ENCODE measurements around the gene MAP3K20. TPM values are rescaled to one million over a fixed set of nuclear protein-coding genes. Genes with fewer than 3 reads are reported as not detected.
"Not testable (repeated sequence)": the region's sequence is repeated elsewhere in the genome, so short reads cannot be mapped to it uniquely, and the experiment has no call there.

The MAP3K20 gene
- polyA plus RNA-seq, 1 of the 3 experiments (the other 2 are of a cell fraction): 8.5 TPM

- Histone ChIP-seq H3K27ac (ENCODE audit: low read depth in 2 of 2, low read length in 1 of 2) (no peak overlapping the region), H3K4me1 (ENCODE audit: control insufficient read depth in 1 of 2, insufficient read depth in 2 of 2, low read depth in 1 of 2, low read length in 1 of 2) (no peaks in the 10 kb centered on the region; a peak in 1 of 4 replicates), H3K9ac (no peak overlapping the region), H3K9me2 (no peaks in the 10 kb centered on the region), H3K27me3 (ENCODE audit: insufficient read depth) (no peaks in the 10 kb centered on the region), H4K20me1 (ENCODE audit: insufficient read depth) (no peaks in the 10 kb centered on the region), H3K4me3 (ENCODE audit: low read depth in 2 of 2, low read length in 1 of 2) (no peak overlapping the region), H3K4me2 (no peak overlapping the region), H3F3A (replicated peaks; ENCODE audit: insufficient read depth) (no peaks in the 10 kb centered on the region), H2AFZ (ENCODE audit: low read depth) (no peak overlapping the region), H3K36me3 (replicated peaks in 1 of 2; ENCODE audit: control insufficient read depth in 1 of 2, insufficient read depth in 2 of 2, low read length in 1 of 2) (peaks cover 4 to 6% of the 10 kb centered on the region in 2 experiments), H3K9me3 (no peaks in the 10 kb centered on the region), H3K79me2 (ENCODE audit: insufficient read depth) (no peaks in the 10 kb centered on the region)
- ChIA-PET POLR2A (no interaction called here), CTCF (interaction anchor here (0.8 kb wide), 1 partner anchor 44 kb away, joined by 3 read pairs; no protein-coding TSS in a partner anchor)
- DNase-seq: no peak
- TF ChIP-seq TCF12 (IDR thresholded peaks at IDR 0.05) (no peak), YY1 (IDR thresholded peaks at IDR 0.05; ENCODE audit: low read depth) (no peak), GATA2 (CRISPR knock-in tag; IDR thresholded peaks at IDR 0.05) (no peak), FOXJ3 (CRISPR knock-in tag; IDR thresholded peaks at IDR 0.05) (no peak), NRF1 (IDR thresholded peaks at IDR 0.05; ENCODE audit: low read depth, low read length) (no peak)
- TF ChIP-seq, protein P1, sequence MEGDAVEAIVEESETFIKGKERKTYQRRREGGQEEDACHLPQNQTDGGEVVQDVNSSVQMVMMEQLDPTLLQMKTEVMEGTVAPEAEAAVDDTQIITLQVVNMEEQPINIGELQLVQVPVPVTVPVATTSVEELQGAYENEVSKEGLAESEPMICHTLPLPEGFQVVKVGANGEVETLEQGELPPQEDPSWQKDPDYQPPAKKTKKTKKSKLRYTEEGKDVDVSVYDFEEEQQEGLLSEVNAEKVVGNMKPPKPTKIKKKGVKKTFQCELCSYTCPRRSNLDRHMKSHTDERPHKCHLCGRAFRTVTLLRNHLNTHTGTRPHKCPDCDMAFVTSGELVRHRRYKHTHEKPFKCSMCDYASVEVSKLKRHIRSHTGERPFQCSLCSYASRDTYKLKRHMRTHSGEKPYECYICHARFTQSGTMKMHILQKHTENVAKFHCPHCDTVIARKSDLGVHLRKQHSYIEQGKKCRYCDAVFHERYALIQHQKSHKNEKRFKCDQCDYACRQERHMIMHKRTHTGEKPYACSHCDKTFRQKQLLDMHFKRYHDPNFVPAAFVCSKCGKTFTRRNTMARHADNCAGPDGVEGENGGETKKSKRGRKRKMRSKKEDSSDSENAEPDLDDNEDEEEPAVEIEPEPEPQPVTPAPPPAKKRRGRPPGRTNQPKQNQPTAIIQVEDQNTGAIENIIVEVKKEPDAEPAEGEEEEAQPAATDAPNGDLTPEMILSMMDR (IDR thresholded peaks at IDR 0.05): no peak
- TF ChIP-seq, protein P2, sequence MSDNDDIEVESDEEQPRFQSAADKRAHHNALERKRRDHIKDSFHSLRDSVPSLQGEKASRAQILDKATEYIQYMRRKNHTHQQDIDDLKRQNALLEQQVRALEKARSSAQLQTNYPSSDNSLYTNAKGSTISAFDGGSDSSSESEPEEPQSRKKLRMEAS (IDR thresholded peaks at IDR 0.05; ENCODE audit: low read depth): no peak
- WGBS (ENCODE audit: low lambda C conversion rate): 97% methylated on average over 1 of the region's 1 CpG
Measured at GRCh38 chr2:173254659-173255058, 179.0 kb downstream of the MAP3K20 start.

- no peak for TF ChIP-seq FOSL2 (IDR thresholded peaks at IDR 0.05; ENCODE audit: borderline replicate concordance, low read depth)
- TF ChIP-seq MXI1 (IDR thresholded peaks at IDR 0.05; ENCODE audit: low read depth, low read length): no peak
- no peaks in the 10 kb centered on the region for H3K27me3 ChIP-seq (ENCODE audit: insufficient read depth)
- peaks cover 4 to 10% of the 10 kb centered on the region in 2 experiments for H3K36me3 ChIP-seq (replicated peaks in 1 of 2; ENCODE audit: control insufficient read depth in 1 of 2, insufficient read depth in 2 of 2, low read length in 1 of 2)
- no peaks in the 10 kb centered on the region for H3K4me1 ChIP-seq (ENCODE audit: control insufficient read depth in 1 of 2, insufficient read depth in 2 of 2, low read depth in 1 of 2, low read length in 1 of 2)
- no peak overlapping the region for H3K27ac ChIP-seq (ENCODE audit: low read depth in 2 of 2, low read length in 1 of 2)
- H4K20me1 ChIP-seq (ENCODE audit: insufficient read depth): no peaks in the 10 kb centered on the region
- ChIA-PET POLR2A (interaction anchor here (0.7 kb wide), 1 partner anchor 1054 kb away, joined by 3 read pairs; no protein-coding TSS in a partner anchor), CTCF (no interaction called here)
- no peak overlapping the region for H3K4me3 ChIP-seq (ENCODE audit: low read depth in 2 of 2, low read length in 1 of 2)
- H3K9me3 ChIP-seq: no peaks in the 10 kb centered on the region
- no peaks in the 10 kb centered on the region for H3F3A ChIP-seq (replicated peaks; ENCODE audit: insufficient read depth)
- DNase-seq: no peak
- no peaks in the 10 kb centered on the region for H3K9me2 ChIP-seq
- H2AFZ ChIP-seq (ENCODE audit: low read depth): no peak overlapping the region
- H3K9ac ChIP-seq: no peak overlapping the region
- WGBS (ENCODE audit: low lambda C conversion rate): over 99% methylated on average over 4 of the region's 4 CpGs
- H3K79me2 ChIP-seq (ENCODE audit: insufficient read depth): no peaks in the 10 kb centered on the region
- H3K4me2 ChIP-seq: no peak overlapping the region
Measured at GRCh38 chr2:173258701-173259100, 183.1 kb downstream of the MAP3K20 start.

- H3K27me3 ChIP-seq (ENCODE audit: insufficient read depth); H3K4me2 ChIP-seq; H4K20me1 ChIP-seq (ENCODE audit: insufficient read depth); H3K9ac ChIP-seq; H3K79me2 ChIP-seq (ENCODE audit: insufficient read depth); H3K27ac ChIP-seq (ENCODE audit: low read depth in 2 of 2, low read length in 1 of 2); POLR2A ChIA-PET; H3K4me3 ChIP-seq (ENCODE audit: low read depth in 2 of 2, low read length in 1 of 2); H2AFZ ChIP-seq (ENCODE audit: low read depth); CTCF ChIA-PET; H3K9me2 ChIP-seq; H3K9me3 ChIP-seq; H3F3A ChIP-seq (replicated peaks; ENCODE audit: insufficient read depth); DNase-seq; H3K4me1 ChIP-seq (ENCODE audit: control insufficient read depth in 1 of 2, insufficient read depth in 2 of 2, low read depth in 1 of 2, low read length in 1 of 2): not testable (repeated sequence)
- peaks cover 4 to 16% of the 10 kb centered on the region in 2 experiments for H3K36me3 ChIP-seq (replicated peaks in 1 of 2; ENCODE audit: control insufficient read depth in 1 of 2, insufficient read depth in 2 of 2, low read length in 1 of 2)
- 96% methylated on average over 4 of the region's 5 CpGs for WGBS (ENCODE audit: low lambda C conversion rate)
Measured at GRCh38 chr2:173262356-173262755, 186.7 kb downstream of the MAP3K20 start.

All from SK-N-SH (cell line).